GM21381 (cell line): ENCODE measurements around the gene TRIM14.

Experiments
- ATAC-seq: cut with Tn5 transposase; IDR thresholded peaks from one replicate; pipeline ENCODE4 v1.9.1; 2021; ENCODE audit warnings: mild to moderate bottlenecking, moderate library complexity; ENCODE audit not compliant: unreplicated experiment

The TRIM14 gene, protein sequence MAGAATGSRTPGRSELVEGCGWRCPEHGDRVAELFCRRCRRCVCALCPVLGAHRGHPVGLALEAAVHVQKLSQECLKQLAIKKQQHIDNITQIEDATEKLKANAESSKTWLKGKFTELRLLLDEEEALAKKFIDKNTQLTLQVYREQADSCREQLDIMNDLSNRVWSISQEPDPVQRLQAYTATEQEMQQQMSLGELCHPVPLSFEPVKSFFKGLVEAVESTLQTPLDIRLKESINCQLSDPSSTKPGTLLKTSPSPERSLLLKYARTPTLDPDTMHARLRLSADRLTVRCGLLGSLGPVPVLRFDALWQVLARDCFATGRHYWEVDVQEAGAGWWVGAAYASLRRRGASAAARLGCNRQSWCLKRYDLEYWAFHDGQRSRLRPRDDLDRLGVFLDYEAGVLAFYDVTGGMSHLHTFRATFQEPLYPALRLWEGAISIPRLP

DNA sequence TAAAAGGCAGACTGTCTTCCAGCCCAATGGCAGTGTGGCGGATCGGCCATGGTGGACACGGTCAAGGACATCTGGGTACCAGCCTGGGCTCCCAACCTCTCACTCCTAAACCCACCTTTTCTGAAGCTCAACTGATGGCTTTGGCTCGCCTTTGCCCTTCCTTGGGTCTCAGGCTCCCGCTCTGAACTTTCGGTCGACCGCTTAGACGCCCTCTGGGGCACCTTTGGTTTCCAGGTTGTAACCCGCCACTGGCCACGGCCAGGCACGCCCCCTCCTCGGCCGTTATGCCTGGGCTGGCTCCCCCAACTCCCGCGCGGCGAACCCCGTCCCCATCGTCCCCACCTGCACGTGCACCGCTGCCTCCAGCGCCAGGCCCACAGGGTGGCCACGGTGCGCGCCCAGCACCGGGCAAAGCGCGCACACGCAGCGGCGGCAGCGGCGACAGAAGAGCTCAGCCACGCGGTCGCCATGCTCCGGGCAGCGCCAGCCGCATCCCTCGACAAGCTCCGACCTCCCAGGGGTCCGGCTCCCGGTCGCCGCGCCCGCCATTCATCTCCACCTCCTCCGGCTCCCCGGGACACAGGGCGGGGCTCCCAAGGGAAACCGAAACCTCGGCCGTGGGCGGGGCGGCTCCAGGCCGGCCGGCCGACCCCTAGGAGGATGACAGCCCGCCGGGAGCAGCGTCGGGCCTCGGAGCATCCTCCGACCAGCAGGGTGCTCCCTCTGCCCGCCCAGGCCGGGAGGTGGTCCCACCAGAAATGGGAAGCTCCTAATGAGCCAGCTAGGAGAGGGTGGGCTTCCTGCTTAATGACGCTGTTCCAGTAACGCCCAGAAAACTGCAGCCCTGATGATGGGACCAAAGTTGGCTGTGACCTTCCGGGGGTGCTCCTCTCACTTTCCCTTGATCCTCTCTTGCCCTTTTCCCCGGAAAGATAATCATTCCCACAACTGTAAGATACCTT, at the start of gene TRIM14:
TRIM14 (minus strand) TSS at position 583 of the 962 bp plus-strand sequence; CDS start at position 549, 34 bp downstream.
- peak; percentile 70 for ATAC-seq

DNA sequence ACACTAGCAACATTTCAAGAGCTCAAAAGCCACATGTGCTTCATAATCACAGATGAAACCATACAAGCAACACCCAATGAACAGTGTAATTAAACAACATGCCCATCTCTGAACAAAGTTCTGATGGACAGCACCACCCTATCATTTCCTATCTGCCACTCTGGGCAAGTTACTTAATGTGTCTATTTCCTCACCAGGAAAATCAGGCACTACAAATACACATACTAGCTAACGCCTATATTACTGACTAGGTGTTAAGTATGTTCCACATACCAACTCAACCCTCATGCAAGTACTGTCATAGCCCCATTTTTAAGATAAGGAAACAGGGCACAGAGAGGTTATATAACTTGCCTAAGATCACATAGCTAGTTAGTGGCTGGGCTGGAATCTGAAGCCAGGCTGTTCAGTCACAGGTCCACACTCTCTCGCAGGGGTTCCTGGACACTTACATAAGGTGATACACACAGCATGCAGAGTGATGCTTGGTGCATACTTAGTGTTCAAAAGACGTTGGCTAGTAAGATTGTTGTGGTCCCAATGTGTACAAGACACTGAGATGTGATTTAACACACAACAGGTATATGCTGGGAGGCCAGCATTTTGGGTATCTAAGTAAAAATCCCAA, 49.2 kb upstream of the TRIM14 start:
- no peak for ATAC-seq

DNA sequence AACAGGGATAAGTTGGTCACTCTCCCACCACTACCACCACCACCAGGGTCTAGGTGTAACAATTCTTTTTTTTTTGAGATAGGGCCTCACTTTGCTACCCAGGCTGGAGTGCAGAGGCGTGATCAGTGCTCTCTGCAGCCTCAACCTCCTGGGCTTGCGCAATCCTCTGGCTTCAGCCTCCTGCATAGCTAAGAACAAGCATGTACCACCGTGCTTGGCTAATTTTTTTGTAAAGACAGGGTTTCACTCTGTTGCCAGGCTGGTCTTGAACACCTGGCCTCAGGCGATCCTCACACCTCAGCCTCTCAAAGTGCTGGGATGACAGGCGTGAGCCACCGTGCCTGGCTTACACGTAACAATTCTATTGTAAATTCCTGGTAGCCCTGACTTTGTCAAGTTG, 45.9 kb upstream of the TRIM14 start:
- ATAC-seq: no peak

DNA sequence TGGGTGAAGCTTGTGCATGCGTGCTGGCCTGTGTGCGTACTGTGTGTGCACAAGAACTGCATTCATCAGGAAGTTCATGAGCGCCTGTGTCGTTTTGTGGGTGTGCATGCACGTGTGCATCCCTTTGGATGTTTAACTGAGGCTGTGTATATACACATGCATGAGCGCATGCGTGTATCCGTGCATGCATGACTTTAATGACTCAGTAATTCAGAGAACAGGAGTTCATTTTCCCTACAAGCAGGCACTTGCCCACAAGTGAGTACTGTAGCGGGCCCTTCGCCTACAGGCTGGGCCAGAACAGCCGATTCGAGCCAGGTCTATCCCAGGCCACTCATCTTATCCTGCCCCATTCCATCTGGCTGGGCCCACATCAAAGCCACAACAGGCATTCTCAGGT, 43.6 kb upstream of the TRIM14 start:
- ATAC-seq: no peak

DNA sequence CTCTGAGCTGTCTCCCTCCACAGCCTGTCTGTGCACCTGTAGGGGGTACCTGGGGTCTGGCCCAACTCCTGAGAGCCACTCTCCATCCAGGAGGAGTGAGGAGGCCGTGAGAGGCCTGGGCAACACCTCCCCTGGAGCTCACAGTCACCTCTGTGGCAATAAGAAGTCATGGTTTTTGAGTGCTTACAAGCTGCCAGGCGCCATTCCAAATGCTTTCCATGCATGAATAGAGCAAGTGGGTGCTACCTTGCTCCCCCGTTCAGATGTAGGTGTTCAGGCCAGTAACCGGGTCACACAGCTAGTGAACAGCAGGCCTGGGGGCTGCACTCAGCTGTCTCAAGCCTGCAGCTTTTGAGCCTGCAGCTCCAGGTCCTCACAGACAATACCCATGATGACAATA, 42.8 kb upstream of the TRIM14 start:
- no peak for ATAC-seq

DNA sequence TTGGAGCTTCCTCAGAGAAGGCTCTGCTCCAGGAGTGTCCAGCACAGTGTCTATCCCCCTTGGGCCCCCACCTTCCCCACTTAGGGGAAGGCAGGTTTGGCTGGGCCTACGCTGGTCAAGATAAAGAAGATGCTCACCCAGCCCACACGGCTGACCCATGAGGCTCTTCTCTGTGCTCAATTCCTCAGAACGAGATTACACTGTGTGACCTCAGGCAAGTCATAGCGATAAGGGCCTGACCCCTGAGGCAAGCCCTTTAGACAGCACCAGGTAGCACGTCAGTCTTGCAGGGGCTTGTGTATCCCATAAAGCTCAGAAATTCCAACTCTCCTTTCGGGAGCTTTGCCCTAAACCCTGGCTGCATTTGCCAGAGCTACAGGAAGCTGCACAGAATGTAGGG, 40.8 kb upstream of the TRIM14 start:
- no peak for ATAC-seq

DNA sequence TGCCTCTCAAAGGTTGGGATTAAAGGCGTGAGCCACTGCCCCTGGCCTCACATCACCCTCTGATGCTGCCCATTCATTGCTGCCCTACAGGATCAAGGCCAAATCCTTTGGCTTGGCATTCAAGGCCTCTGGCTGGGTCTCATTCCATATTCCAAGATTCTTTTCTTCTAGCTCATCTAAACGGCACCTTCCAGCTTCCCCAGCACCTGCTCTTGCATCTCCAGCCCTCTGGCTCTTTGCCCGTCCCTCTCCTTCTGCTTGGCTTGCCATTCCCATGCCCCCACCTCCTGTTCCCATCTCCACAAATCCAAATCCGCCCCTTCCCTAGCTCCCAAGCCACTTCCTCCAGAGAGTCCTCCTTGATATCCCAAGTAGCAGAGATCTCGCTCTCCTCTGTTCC, 40.3 kb upstream of the TRIM14 start:
- no peak for ATAC-seq

DNA sequence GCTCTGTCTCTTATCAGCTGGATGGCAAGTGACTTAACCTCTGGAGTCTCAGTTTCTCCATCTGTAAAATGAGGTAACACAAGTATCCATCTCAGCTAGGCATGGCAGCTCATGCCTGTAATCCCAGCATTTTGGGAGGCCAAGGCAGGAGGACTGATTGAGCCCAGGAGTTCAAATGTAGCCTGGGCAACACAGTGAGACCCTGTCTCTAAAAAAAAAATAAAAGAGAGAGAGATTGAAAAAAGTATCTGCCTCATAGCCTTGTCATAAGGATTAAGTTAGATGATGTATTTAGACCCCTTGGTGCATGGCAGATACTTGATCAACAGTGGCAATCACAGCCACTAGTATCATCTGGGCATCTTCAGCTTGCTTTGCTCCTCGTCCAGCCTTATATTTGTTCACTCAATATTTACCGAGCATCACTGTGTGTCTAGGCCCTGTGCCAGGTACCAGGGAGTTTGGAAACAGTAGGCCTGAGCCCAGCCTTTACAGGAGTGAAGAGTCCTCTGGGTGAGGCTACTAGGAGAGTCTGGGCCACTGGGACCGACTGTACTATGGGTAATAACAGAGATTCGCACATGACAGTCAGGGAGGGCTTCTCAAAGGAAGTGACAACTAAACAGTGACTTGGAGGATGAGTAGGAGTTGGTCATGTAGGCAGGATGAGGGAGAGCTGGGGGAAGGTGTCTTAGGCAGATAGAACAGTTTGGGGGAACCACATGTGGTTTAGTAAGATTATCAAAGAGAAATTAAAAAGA, 39.2 kb upstream of the TRIM14 start:
- ATAC-seq: no peak

DNA sequence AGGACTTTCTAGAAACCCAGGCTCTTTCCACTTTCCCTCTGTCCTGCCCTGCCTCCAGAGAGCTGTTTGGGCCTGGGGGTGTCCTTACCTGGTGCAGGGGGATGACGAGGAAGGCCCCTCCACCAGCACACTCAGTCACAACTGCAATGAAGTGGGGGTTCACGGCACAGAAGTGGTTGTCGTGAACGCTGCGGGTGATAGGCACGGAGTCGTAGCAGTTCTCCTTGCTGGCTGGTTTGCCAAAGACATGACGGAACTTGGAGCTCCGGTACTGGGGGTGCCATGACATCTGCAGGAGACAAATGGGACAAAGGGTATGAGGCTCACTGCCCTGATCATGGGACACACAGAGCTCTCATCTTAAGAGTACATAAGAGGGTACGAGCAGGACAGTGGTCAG, 38.4 kb upstream of the TRIM14 start:
- ATAC-seq: no peak

DNA sequence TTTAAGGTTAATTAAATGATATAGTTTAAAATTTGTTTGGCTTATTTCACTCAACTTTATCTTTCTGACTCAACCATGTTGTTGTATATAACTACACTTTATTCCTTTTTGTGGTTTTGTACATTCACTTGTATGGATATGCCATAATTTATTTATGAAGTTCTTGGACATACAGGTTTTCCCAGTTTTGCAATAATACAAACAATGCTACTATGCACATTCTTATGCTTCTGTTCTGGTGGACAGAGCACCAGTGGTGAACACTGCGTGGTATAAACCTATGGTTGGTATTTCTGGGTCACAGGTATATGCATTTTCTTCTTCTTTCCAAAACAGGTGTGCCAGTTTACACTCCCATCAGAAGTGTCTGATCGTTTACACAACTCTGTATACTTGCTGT, 35.7 kb upstream of the TRIM14 start:
- no peak for ATAC-seq

DNA sequence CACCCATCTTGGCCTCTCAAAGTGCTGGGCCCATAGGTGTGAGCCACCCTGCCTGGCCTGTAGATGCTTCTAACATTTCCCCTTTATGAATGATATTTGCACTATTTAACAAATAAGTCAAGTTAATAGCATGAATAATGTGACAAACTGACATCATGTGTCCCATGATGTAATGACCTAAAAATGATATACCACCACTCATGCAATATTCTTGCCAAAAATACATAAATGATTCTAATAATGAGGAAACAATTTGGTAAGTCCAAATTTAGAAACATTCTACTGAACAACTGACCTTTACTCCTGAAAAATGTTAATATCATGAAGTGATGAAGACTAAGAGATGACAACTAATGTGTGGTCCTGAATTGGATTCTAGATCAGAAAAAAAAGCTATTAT, 33.5 kb upstream of the TRIM14 start:
- no peak for ATAC-seq

DNA sequence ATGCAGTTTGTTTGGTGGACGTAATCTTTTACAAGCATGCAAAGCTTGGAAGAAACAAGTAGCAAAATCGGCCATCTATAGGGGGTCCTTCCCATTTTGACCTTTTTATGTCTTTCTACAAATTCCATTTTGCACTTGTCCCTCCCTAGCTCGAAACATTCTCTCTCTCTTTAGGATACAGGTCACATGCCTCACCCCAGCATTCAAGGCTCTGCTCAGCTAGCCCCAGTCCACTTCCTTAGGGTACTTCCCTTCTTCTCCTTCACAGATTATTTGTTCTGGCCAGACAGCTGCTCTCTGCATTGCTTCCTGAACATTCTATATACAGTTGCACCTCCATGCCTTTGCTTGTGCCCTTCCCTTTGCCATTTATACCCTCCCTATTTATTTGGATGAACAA, 31.7 kb upstream of the TRIM14 start:
- no peak for ATAC-seq

DNA sequence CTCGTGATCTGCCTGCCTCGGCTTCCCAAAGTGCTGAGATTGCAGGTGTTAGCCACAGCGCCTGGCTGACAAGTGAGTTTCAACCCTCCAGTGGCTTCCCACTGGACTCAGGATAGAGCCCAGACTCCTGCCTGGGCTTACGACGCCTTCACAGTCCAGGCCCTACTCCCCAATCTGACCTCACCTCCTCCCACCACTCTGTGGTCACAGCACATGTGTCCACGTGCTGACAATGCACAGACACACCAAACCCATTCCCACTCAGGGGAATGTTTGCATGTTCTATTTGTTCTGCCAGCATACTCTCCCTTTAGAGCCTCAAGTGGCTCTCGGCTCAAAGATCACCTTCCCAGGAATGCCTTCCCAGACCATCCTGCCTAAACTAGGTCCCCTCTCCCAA, 31.1 kb upstream of the TRIM14 start:
- ATAC-seq: no peak

DNA sequence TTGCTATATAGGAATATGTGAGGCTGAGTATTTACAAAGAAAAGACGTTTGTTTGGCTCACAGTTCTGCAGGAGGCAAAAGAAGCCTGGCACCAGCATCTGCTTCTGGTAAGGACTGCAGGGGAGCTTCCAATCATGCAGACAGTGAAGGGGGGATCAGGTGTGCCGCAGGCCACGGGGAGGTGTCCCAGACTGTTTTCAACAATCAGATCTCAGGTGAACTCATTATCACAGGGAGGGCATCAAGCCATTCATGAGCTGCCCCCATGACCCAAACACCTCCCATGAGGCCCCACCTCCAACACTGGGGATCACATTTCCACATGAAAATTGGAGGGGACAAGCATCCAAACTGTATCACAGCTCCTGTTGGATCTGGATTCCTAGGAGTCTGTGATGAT, 30.4 kb upstream of the TRIM14 start:
- ATAC-seq: no peak

DNA sequence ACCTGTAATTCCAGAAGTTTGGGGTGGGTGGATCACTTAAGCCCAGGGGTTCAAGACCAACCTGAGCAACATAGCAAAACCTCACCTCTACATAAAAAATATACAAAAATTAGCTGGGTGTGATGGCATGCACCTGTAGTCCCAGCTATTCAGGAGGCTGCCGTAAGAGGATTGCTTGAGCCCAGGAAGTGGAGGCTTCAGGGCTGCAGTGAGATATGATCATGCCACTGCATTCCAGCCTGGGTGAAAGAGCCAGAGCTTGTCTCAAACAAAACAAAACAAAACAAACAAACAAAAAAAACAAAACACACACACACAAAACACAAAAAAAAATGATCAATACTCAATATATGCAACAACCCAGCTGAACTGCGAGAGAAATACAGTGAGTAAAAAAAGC, 29.5 kb upstream of the TRIM14 start:
- ATAC-seq: no peak

DNA sequence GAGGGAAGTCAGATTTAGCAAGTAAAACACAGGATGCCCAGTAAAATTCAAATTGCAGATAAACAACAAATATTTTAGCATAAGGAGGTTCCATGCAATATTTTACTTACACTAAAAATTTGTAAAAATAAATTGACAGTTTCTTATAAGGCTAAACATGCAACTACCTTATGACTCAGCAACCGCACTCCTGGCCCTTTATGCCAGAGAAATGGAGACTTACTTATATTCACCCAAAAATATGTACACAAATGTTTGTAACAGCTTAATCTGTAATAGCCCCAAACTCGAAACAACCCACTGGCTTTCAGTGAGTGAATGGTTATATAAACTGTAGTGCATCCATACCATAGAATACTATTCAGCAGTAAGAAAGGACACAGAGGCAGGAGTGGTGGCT, 28.6 kb upstream of the TRIM14 start:
- no peak for ATAC-seq

DNA sequence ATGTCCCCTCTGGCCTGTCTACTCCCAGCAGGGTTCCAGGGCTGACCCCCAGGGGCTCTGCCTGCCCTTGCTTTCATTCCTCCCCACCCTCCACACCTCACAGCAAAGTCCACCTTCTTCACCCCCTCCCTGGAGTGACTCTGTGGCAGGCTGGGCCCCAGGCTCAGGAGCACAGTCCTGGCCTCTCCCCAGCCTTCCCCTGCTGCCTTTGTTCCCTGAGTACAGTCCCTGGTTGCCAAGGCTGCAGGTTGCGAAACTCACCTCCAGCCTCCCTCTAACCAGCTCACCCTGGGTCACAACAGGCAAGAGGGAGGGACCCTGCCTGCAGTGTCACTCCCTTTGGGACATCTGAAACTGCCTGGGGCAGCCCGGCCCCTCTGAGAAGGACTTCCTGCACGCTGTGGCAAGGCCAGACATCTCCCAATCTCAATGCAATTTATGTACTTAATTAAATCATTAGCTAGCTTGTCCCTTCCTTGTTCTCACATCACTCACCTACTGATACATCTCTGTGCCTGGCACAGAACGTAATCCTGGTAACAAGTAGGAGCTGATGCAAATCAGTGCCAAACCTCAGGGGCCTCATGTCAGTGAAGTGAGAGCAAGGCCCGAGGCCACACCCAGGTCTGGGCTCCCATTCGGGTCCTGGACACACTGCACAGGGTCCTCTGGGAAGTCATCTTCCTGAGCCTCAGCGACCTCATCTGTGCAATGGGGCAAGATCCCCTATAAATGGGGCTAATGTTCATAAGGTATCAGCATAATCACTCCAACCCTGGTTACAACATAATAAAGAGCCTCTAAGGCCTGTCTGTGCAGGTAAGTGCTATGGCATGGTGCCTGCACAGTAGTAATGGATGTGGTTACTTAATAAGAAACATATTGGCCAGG, 27.3 kb upstream of the TRIM14 start:
- no peak for ATAC-seq

DNA sequence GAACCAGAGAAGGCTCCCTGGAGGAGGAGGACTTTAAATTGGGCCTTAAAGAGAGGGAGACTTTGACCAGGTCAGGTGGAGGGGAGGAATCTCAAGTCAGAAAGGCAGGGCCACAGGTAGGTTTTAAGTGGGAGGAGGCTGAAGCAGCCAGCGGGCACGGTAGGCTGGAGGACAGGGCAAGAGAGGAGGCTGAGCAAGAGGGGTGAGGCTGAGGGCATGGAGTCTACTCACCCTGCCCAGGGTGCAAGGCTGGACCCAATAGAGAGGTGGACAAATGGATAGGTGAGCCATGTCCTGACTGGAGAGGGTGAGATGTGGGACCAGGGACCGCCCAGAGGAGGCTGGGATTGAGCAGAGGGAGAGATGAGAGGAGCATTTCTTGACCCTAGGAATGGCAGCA, 25.6 kb upstream of the TRIM14 start:
- no peak for ATAC-seq

DNA sequence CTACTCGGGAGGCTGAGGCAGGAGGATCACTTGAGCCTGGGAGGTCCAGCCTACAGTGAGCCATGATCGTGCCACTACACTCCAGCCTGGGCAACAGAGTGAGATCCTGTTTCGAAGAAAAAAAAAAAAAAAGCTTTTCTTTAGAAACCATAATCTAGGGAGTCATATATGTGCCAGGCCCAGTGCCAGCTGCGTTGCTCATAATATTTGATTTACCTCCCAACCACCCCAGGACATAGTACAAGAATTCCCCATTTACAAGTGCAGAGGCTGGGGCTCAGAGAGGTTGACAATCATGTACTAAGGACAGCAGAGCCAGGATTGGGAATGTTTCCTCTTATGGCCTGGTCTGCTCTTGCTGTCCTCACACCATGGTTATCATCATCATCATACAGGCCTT, 25.1 kb upstream of the TRIM14 start:
- no peak for ATAC-seq
